GM21447 (cell line): ENCODE measurements around the gene CNKSR1.

Experiments
- ATAC-seq: cut with Tn5 transposase; IDR thresholded peaks from one replicate; pipeline ENCODE4 v1.9.1; 2021; ENCODE audit not compliant: unreplicated experiment

The CNKSR1 gene

DNA sequence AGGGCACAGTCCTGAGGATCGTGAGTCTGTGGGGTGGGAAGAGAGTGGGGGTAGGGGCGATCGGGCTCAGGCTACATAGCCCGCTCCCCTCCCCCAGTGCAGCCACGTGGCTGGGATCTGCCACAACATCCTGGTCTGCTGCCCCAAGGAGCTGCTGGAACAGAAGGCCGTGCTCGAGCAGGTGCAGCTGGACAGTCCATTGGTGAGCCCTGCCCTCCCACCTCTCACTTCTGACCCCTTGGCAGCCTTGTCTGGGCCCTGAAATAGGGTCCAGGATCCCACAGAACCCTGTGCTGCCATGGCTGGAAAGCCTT lies 5.0 kb downstream of the CNKSR1 start:
- no peak for ATAC-seq

DNA sequence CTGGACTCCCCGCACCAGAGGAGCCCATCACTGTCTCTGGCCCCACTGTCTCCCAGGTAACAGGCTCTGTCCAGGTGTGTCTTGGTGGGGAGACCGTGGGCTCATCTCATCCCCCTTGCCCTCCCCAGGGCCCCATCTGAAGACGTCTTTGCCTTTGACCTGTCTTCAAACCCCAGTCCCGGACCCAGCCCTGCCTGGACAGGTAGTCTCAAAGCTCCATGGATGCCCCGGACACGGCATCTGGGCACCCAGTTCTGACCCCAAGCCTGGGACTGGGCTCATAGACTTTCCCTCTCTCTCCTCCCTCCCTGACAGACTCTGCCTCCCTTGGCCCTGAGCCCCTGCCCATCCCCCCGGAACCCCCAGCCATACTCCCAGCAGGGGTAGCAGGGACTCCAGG lies 6.8 kb downstream of the CNKSR1 start:
- ATAC-seq: no peak

DNA sequence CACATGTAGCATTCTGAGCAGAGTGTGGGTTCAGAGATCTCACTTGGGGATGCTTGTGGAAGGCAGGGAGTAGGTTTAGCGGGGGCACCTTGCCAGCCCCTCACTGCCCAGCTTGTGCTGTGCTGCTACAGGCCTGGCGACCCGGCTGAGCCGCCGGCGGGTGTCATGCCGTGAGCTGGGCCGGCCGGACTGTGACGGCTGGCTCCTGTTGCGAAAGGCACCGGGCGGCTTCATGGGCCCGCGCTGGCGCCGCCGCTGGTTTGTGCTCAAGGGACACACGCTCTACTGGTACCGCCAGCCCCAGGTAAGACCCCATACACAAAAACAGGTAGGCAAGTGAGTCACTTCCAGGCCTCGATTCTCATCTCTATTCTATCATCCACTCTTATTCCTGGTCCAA lies 7.6 kb downstream of the CNKSR1 start:
- ATAC-seq: no peak

DNA sequence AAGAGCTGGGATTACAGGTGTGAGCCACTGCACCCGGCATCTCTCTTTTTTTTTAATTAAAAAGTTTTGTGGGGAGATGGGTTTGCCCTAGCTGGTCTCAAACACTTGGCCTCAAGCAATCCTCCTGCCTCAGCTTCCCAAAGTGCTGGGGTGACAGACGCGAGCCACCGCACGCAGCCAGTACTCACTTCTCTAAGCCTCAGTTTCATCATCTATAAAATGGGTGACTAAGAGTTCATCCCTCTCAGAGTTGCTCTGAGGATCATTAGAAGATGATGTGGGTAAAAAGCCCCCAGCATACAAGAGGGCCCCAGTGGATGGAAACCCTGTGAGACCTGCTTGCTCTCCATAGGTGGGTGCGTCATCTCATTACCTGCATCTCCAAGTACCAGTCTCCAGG lies 10.6 kb downstream of the CNKSR1 start:
- ATAC-seq: no peak

DNA sequence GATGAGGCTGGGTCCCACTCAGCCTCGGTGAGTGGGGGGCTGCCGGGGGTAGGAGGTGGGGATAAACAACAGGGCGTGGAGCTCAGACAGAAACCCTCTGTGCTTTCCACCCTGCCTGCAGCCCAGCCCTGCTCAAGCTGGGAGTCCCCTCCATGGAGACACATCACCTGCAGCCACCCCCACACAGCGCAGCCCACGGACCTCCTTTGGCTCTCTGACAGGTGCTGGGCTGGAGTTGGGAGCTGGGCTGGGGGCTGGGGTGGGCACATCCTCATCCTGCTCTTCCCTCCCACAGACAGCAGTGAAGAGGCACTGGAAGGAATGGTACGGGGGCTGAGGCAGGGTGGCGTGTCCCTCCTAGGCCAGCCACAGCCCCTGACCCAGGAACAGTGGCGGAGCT lies 11.2 kb downstream of the CNKSR1 start:
- ATAC-seq: no peak

DNA sequence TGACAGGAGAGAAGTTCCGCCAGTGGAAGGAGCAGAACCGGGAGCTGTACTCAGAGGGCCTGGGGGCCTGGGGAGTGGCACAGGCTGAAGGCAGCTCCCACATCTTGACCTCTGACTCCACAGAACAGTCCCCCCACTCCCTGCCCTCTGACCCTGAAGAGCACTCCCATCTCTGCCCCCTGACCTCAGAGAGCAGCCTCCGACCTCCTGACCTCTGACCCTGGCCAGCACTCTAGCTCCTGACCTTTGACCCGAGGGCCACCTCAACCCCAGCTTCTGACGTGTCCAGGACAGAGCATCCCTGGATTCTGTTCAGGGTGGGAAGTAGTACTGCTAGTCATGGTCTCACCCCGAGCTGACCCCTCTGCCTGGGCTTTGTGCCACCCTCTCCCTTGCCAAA lies 12.0 kb downstream of the CNKSR1 start:
- no peak for ATAC-seq

DNA sequence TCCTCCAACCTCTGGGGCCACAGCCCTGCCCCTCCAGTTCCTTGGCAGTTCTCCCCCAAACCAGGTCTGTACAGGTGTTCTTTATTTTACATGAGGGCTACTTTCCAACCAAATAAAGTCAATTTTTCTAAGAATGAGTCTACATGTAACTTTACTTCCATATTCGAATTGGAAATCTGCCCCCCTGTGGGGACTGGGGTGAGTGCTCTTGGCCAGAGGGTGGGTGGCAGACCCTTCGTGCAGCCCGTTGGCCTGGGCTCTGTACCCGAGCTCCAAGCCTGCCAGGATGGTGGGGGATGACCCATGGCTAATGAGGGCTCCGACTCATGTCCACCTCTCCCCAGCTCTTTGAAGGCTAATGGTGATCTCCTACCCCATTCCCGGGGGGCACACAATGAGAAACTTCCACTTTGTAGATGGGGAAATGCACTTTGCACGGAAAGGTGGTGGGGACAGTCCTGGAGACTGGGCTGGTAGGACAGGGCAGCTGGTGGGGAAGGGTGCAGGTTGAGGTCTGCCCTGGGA lies 12.5 kb downstream of the CNKSR1 start:
- no peak for ATAC-seq

DNA sequence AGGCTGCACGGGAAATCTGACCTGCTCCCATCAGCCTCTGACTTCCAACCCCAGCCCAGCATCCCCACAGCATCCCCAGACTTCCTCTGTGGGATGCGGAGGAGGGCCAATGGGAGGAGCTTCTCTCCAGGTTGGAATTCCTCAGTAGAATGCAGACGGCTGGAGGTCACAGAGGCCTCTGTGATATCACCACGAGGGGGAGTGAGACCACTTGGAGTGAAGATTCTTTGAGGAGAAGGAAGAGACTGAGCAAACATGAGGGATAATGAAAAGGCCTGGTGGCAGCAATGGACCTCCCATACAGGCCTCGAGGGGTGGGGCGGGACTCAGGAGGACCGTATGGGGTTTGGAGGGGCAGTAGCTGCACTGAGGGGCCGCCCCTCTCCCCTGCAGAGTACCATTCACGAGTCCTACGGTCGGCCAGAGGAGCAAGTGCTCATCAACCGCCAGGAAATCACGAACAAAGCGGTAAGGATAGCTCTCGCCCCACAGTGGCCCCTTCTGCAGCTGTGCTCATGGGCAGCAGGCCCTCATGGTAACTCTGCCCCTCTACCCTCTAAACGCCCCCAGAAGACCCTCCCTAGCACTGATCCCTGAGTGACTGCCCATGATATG lies 13.2 kb downstream of the CNKSR1 start, which contains the start of gene CATSPER4:
CATSPER4 (plus strand) TSS at position 230 of the 615 bp plus-strand sequence; CDS start at position 256, 26 bp downstream.
- ATAC-seq: no peak

DNA sequence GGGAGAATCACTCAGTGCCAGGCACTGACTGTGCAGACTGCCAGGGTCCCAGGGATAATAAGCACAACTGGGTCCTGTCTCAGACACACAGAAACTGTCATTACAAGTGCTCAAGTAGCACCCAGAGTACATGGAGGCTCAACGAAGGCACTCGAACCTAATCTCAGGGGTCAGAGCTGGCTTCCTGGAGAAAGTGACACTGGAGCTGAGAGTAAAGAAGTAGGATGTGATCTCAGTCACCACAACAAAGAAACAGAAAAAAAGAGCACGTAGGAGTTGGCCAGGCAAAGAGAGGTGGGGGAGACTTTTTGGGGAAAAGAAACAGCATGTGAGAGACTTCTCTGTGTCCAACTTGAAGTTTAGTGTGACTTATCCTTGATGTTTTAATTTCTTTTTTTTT lies 14.4 kb downstream of the CNKSR1 start:
- ATAC-seq: no peak

DNA sequence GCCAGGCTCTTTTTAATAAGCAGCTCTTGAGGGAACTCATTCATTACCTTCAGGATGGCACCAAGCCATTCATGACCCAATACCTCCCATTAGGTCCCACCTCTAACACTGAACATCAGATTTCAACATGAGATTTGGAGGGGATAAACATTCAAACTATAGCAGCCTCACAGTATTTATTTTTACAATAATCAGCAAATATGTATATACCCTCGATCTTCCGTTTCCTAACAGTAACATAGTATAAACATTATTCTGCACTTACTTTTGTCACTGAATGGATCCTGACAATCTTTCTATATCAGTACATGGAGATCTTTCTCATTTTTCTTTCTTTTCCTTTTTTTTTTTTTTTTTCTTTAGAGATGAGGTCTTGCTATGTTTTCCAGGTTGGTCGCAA lies 18.5 kb downstream of the CNKSR1 start:
- ATAC-seq: no peak

DNA sequence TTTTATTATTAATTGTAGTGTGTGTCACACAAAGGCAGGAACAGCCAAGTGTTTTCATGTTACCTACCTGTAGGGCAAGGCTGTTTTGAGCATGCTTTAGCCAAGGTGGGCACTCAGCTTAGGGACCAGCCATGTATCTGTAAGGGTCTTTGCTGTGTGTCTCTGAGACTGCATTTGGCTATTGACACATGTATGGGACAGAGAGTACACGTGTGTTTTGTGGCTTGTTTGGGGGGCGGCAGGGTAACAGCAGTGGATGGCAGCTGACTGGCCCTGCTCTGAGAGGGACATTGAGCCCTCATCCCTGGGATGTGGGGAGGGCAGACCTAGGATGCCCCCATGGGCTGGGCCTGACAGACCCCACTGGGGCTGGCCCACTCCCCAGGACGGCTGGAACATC lies 20.0 kb downstream of the CNKSR1 start:
- ATAC-seq: no peak

DNA sequence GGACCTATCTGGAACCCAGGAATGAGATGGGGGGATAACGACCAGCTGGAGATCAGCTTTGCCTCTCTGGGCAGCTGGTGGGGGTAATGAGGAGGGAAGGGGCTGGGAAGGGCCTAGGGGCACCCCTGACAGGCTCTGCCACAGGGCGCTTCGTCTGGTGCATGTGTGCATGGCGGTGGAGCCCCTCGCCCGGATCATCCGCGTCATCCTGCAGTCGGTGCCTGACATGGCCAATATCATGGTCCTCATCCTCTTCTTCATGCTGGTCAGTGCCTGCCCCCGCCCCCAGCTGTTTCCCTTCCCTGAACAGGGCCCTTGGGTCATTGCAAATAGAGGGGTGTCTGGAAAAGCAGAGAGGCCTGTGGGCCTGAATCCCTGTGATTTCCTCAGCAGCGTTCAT lies 20.5 kb downstream of the CNKSR1 start:
- ATAC-seq: no peak

DNA sequence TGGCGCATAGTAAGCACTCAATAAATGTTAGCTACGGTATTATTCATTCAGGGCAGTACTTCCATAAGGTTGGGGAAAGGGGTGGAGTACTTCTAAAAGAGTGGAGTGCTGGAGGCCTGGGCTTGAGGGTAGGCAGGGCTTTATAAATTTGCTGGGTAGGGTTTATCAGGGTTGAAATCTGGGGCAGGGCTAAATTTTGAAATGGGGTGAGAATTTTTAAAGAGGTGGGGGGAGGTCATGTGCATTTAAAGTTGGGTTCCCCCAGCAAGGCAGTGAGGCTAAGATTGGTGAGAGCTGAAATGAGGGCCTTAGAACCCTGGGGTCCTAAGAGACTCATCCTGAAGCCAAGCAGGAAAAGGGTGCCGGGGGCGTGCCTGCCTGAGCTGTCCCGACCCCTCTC lies 23.1 kb downstream of the CNKSR1 start:
- no peak for ATAC-seq

DNA sequence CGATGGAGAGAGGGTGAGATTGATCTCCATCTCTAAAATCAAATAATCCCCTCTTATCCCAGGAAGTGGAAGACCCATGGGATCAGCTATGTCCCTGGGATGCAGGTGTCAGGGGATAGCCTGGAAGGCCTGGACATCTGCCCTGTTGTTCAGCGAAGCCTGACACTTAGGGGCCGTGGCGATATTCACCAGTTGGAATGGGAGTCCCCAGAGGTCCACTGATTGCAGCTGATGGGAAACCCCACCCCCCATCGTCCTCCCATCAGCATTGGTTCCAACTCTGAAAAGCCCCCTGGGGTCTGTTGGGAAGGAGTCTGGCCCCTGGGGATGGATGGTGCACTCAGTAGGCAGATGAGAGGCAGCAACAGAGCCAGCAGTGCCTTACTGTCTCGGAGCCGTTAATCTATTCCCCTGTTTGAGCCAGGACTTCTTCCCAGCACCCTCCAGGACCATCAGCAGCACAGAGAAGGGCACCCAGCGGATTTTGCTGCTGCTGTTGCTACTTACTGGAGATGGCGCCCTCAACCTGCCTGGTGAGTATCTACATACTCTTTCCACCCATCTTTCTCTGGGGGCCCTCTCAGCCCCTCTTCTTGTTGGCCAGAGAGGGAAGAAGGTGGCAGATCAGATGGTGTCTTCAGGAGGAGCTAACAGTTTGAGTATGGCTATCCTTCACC lies 26.5 kb downstream of the CNKSR1 start:
- ATAC-seq: no peak

DNA sequence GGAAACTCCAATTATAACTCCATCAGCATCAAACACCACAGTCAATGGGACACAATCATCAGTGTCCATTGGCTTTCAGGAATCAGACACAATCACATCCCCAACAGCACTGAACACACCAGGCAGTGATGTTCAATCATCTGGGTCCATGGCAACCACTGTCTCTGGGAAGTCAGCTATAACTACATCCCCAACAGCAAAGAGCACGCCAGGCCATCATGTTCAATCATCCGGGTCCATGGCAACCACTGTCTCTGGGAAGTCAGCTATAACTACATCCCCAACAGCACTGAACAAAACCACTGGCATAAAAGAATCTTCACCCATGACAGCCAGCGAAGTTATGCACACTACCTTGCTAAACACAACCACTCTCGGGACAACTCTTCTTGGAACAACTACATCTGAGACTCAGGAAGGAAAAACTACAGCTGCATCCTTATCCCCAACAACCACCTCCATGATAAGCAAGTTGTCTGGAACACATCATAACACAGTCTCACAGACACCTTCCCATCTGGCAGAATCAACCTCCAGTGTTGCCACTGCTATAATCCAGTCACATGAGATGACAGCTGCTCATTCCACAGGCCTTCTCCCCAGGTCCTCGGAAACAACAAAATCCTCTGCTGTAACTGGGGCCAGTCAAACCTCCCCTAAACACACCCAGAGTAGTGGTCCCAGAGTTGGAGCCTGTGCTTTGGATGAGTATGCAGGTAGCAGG lies 33.0 kb downstream of the CNKSR1 start:
- no peak for ATAC-seq

DNA sequence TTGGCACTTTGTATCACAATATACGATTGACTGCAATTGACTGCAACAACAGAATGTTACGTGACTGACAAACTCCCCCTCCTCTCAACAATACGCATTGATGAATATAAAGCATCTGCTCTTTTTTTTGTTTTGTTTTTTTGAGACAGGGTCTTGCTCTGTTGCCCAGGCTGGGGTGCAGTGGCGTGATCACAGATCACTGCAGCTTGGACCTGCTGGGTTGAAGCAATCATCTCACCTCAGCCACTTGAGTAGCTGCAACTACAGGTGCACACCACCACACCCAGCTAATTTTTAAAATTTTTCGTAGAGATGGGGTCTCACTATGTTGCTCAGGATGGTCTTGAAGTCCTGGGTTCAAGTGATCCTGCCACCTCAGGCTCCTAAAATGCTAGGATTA lies 35.4 kb downstream of the CNKSR1 start:
- ATAC-seq: no peak

DNA sequence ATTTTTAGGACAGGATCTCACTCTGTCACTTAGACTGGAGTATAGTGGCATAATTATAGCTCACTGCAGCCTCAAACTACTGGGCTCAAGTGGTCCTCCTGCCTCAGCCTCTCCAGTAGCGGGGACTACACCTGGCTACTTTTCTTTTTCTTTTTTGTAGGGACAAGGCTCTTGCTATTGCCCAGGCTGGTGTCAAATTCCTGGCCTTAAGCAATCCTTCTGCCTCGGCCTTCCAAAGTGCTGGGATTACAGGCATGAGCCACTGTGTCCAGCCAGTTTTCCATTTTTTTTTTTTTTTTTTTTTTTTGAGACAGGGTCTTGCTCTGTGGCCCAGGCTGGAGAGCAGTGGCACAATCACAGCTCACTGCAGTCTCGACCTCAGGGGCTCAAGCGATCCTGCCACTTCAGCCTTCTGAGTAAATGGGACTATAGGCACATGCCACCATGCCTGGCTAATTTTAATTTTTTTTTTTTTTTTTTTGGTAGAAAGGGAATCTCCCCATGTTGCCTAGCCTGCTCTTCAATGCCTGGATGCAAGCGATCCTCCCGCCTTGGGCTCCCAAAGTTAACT lies 36.1 kb downstream of the CNKSR1 start:
- no peak for ATAC-seq

DNA sequence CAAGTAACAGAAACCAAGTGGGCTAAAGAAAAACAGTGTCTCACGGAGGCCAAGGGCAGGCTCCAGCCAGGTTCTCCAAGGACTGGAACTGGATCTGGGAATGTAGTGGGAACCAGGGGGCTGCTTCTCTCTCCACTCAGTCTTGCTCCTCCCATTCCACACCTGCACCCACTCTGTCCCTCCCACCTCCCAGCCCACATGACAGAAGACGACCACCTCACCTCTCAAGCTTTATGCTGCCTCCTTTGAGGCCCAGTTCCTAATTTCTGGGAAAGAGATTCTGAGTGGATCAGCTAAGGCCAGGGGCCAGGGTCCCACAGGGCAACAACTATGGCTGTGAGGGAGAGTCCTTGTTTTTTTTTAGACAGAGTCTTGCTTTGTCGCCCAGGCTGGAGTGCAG lies 38.0 kb downstream of the CNKSR1 start:
- no peak for ATAC-seq

DNA sequence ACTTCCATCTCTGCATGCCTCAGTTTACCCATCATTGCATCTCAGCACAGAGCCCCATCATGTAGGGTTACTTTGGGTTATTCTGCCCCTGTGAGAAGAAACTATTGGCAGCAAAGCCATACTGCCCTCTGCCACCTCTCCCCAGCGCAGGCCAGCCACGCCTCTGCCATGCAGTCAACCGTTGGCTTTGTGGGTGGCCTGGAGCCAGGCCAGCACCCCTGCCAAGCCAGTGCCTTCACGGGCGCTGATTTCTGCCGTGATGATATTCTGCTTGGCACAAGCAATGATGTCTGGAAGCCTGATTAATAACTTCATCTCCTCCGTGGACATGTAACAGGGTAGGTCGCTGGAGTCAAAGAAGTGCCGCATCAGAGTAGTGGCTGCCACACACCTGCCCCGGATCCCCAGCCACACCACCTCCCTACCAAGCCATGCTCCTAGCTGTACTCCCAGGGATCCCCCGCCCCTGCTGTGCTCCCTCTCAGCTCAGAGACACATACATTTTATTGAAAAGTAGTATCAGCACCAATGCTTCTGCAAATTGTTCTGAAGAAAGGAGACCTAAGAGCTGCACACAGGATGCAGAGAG lies 41.7 kb downstream of the CNKSR1 start:
- ATAC-seq: no peak

DNA sequence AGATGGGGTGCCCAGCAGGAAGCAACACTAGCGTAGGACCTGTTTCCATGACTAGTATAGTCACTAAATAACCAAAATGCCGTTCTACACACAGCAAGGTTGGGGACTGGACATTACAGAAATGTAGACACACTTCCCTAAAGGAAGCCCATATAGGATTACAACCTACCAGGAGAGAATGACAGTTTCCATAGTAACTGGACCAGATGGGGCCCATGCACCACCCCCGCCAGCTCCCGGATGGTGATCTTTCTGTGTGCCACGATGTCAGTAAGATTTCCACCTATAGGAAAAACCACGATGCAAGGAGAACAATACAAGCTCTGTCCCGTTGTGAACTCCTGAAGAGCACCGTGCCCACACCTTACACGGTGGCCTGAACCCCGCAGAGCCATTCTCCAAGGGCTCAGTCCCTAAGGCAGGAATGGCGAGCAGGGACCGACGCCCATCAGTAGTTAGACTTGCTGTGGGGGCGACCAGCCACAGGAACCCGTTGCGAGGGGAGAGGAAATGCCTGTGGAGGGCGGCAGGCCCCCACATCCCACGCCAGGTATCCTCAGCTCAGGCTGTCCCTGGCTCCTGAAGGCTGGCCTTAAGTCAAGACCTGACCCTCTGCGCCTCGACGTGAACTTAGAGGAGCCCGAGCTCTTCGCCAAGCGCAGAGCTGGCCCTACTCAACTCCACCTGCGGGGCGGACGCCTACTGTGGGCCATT lies 43.1 kb downstream of the CNKSR1 start:
- no peak for ATAC-seq

DNA sequence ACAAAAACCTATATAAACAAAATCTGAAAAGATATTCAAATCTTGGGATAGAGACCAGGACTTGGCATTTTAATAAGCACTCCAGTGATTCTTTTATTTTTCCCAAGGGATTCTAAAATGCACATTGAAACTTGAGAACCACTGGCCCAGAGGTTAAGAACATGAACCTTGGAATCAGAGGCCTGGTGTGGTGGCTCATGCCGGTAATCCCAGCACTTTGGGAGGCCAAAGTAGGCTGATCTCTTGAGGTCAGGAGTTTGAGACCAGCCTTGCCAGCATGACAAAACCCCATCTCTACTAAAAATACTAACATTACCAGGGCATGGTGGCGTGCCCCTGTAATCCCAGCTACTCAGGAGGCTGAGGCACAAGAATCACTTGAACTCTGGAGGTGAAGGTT lies 43.8 kb downstream of the CNKSR1 start:
- ATAC-seq: no peak
